BJ (cell line): ENCODE measurements around the gene HEMK1. TPM values are rescaled to one million over a fixed set of nuclear protein-coding genes. Genes with fewer than 3 reads are reported as not detected.

ENCODE experiments used
- CTCF ChIA-PET: fragments of 350-600 bp; formaldehyde crosslinking; extraction: SDS; loops from one replicate; lab custom pipeline; 2021; ENCODE audit warnings: antibody characterized with exemption, inconsistent platforms; lab: Yijun Ruan, JAX
- POLR2A ChIA-PET: fragments of 300-600 bp; sonication (Branson Sonifier 250); formaldehyde crosslinking; extraction: SDS; loops from one replicate; lab custom pipeline; 2021; ENCODE audit warnings: antibody characterized with exemption; lab: Charles Lee
- DNase-seq: peaks from one replicate; pipeline ENCODE4 v3.0.0-alpha.2; 2011; ENCODE audit warnings: low read depth
- H3K27me3 ChIP-seq: 2 replicates; pipeline ENCODE4 v1.6.0; 2011; ENCODE audit warnings: low read length; ENCODE audit not compliant: control insufficient read depth, insufficient read depth
- H3K36me3 ChIP-seq: 2 replicates; pipeline ENCODE4 v1.5.1; 2011; ENCODE audit warnings: low read length; ENCODE audit not compliant: control insufficient read depth, insufficient read depth
- H3K4me3 ChIP-seq: 2 replicates; pipeline ENCODE4 v1.5.1; 2011; ENCODE audit warnings: low read depth, mild to moderate bottlenecking, control low read depth, low read length
- polyA plus RNA-seq: library from polyadenylated mRNA; depleted of rRNA; stranded (reverse); fragments of >200 nt; gene quantifications from 2 replicates; pipeline ENCODE4 v1.2.3, GENCODE V29; 2011
- TF ChIP-seq, protein P1 (sequence below): IDR thresholded peaks from 2 replicates; pipeline ENCODE4 v1.5.1; 2011; ENCODE audit warnings: low read depth, mild to moderate bottlenecking, control low read depth, inconsistent platforms, low read length, moderate library complexity; ENCODE audit not compliant: insufficient read depth

Gene HEMK1
- polyA plus RNA-seq, 1 experiment: 21.3 TPM

DNA sequence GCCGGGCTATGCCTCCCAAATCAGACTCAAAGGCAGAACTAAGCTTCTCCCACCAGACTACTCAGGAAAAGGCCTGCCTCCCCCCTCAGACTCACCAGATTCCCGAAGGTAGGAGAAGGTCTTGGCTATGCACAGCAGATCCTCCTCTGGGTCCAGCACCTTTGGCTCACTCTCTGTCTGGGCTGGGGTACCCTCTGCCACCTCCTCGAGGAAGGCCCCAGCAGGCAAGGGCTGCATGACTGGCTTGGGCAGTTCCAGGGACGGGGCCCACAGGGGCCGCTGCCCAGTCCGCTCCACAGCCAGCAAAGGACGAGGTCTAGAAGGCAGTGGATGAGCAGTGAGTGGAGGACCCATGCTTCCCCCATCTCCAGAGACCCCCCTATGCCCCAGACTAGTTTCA lies 39.0 kb downstream of the HEMK1 start:
- Histone ChIP-seq H3K36me3 (peaks cover 9% of the 10 kb centered on the region), H3K27me3 (no peaks in the 10 kb centered on the region), H3K4me3 (no peak overlapping the region)
- no peak for DNase-seq
- CTCF ChIA-PET: interaction anchor here (15.0 kb wide), 1 partner anchor 35 kb away, joined by 479 read pairs; the partner anchor contains the start of genes C3orf18 and HEMK1
- TF ChIP-seq, protein P1, sequence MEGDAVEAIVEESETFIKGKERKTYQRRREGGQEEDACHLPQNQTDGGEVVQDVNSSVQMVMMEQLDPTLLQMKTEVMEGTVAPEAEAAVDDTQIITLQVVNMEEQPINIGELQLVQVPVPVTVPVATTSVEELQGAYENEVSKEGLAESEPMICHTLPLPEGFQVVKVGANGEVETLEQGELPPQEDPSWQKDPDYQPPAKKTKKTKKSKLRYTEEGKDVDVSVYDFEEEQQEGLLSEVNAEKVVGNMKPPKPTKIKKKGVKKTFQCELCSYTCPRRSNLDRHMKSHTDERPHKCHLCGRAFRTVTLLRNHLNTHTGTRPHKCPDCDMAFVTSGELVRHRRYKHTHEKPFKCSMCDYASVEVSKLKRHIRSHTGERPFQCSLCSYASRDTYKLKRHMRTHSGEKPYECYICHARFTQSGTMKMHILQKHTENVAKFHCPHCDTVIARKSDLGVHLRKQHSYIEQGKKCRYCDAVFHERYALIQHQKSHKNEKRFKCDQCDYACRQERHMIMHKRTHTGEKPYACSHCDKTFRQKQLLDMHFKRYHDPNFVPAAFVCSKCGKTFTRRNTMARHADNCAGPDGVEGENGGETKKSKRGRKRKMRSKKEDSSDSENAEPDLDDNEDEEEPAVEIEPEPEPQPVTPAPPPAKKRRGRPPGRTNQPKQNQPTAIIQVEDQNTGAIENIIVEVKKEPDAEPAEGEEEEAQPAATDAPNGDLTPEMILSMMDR: no peak
- POLR2A ChIA-PET: no interaction called here

DNA sequence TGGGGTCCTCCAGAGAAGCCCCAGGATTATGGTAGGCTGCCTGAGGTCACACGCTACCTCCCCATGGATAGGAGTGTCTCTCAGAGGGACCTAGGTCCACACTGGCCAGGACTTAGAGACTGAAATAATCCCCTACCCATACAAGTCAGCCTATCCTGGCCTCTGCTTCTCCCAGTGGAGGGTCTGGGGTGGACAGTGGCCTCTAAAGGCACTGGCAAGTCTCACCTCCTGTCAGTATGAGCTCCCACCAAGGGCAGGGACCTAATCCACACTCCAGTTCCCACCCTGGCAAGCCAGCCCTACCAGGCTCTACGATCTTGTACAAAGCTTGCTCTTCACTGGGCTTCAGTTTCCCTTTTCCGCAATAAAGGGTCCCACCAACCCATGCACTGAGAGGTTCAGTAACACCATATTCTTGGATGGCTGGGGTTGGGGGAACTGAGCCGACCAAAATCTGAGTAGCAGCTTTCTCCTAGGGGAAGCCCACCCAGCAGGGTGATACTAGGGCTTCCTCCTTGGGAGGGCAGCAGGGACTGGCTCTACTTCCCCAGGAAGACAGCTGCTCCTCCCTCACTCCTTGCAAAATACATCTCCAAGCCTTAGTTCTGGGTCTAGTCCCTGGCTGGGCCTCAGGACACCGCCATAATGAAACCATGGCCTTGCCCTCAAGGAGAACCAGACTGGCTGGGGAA lies 39.9 kb downstream of the HEMK1 start:
- CTCF ChIA-PET: interaction anchor here (0.5 to 15.0 kb wide), 6 partner anchors 19 to 1060 kb away, joined by 3 to 479 read pairs (median 4); partner anchors contain the start of genes C3orf18 and HEMK1
- TF ChIP-seq, protein P1: no peak
- no peaks in the 10 kb centered on the region for H3K27me3 ChIP-seq
- H3K36me3 ChIP-seq: peaks cover 9% of the 10 kb centered on the region
- no peak for DNase-seq
- H3K4me3 ChIP-seq: no peak overlapping the region
- POLR2A ChIA-PET: no interaction called here

DNA sequence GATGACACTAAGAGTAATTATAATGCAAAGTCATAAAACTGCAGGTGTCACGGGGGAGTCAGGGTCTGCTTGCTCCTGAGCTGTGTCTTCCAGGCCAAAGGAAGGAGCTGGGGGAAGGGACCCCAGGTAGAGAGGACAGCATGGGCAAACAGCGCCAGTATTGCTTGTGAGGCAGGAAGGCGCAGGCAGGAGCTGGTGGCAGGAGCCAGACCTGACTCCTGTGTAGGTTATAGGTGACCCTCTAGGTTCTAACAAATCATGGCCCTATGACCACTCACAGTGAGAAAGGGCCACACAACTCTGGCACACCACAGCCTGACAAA lies 40.4 kb downstream of the HEMK1 start:
- CTCF ChIA-PET: interaction anchor here (0.5 to 15.0 kb wide), 7 partner anchors 8 to 1060 kb away, joined by 3 to 479 read pairs (median 4); partner anchors contain the start of genes C3orf18 and HEMK1
- DNase-seq: no peak
- Histone ChIP-seq H3K36me3 (peaks cover 9% of the 10 kb centered on the region), H3K27me3 (no peaks in the 10 kb centered on the region), H3K4me3 (no peak overlapping the region)
- POLR2A ChIA-PET: interaction anchor here (0.7 kb wide), 1 partner anchor 8 kb away, joined by 4 read pairs; no protein-coding TSS in a partner anchor
- TF ChIP-seq, protein P1: no peak

DNA sequence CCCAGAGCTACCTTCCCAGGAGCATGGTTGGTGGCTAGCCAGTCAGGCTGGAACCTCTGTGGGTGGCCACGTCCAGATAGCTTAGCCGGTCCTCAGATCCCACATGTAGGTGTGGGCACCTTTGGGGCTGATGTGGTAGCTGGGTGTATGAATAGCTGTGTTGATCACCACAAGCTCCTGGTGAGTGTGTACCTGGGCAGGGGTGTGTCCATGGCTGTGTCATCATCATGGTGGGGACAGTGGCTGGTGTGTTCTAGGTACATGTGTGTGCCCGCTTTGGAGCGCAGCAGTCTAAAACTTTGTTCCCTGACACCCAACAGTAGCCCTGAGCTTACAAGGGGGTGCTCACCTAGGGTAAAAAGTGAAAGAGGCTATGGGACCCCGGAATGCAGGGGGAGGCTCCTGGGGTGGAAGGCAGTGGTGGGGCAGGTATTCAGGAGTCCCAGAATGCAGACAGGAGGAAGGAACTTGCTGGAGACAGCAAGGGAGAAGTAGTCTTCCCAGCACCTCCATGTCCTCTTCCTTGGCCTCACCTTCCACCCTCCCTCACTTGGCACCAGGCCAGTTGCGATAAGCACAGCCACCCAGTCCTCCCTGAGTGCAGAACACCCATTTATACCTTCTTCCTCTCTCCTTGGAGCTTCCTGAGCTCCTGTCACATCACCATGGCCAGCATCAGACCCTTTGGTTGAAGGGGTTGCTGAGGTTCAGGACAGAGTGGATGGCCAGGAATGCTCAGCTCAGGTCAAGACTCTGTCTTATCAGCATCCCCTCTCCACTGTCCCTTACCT lies 41.1 kb downstream of the HEMK1 start:
- TF ChIP-seq, protein P1: no peak
- POLR2A ChIA-PET: interaction anchor here (0.7 kb wide), 1 partner anchor 9 kb away, joined by 4 read pairs; no protein-coding TSS in a partner anchor
- CTCF ChIA-PET: interaction anchor here (0.5 to 15.0 kb wide), 9 partner anchors 9 to 1059 kb away, joined by 3 to 479 read pairs (median 4); partner anchors contain the start of genes C3orf18 and HEMK1
- Histone ChIP-seq H3K27me3 (no peaks in the 10 kb centered on the region), H3K36me3 (peaks cover 9% of the 10 kb centered on the region), H3K4me3 (peak overlapping the region; percentile 68)
- DNase-seq: no peak
